Transverse colon (tissue), 3 donors: Measurements from ENCODE around the gene TMEM130.

Source experiments
- POLR2A ChIP-seq: fragments of 450-650 bp; IDR thresholded peaks from one replicate; pipeline ENCODE4 v1.6.1; 2016; ENCODE audit warnings: antibody characterized with exemption, mild to moderate bottlenecking, moderate library complexity
- TF ChIP-seq, protein P1 (sequence below), 5 experiments: fragments of 200-600 bp in 3 of 5; fragments of 450-650 bp in 2 of 5; sonication (generic) in 3 of 5; IDR thresholded peaks; 1 replicate in 2 of 5; 2 replicates in 3 of 5; pipeline ENCODE4 v1.5.1; 2016 to 2017; ENCODE audit warnings: antibody characterized with exemption in 5 of 5, inconsistent platforms in 3 of 5, mild to moderate bottlenecking in 2 of 5, moderate library complexity in 1 of 5

- no peak for TF ChIP-seq POLR2A
- TF ChIP-seq, protein P1, sequence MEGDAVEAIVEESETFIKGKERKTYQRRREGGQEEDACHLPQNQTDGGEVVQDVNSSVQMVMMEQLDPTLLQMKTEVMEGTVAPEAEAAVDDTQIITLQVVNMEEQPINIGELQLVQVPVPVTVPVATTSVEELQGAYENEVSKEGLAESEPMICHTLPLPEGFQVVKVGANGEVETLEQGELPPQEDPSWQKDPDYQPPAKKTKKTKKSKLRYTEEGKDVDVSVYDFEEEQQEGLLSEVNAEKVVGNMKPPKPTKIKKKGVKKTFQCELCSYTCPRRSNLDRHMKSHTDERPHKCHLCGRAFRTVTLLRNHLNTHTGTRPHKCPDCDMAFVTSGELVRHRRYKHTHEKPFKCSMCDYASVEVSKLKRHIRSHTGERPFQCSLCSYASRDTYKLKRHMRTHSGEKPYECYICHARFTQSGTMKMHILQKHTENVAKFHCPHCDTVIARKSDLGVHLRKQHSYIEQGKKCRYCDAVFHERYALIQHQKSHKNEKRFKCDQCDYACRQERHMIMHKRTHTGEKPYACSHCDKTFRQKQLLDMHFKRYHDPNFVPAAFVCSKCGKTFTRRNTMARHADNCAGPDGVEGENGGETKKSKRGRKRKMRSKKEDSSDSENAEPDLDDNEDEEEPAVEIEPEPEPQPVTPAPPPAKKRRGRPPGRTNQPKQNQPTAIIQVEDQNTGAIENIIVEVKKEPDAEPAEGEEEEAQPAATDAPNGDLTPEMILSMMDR (IDR thresholded peaks at IDR 0.05), result no peak
Measured at GRCh38 chr7:98807068-98808048, 62.5 kb downstream of the TMEM130 start.
